HG03571 (cell line): Measurements from ENCODE around the gene LDLRAD4.

Experiments used
- ATAC-seq: cut with Tn5 transposase; IDR thresholded peaks from one replicate; pipeline ENCODE4 v1.9.1; 2021; ENCODE audit not compliant: unreplicated experiment

Gene LDLRAD4

GRCh38 chr18:13366962-13367892 is 148.7 kb downstream of the LDLRAD4 start:
- no peak for ATAC-seq

GRCh38 chr18:13368080-13368813 is 149.7 kb downstream of the LDLRAD4 start:
- ATAC-seq, result no peak

- ATAC-seq, result no peak
These were observed 150.8 kb downstream of the LDLRAD4 start for GRCh38 chr18:13369353-13369752.

GRCh38 chr18:13369756-13370510 is 151.4 kb downstream of the LDLRAD4 start:
- ATAC-seq, result no peak

GRCh38 chr18:13370995-13371625 is 152.6 kb downstream of the LDLRAD4 start:
- no peak for ATAC-seq

GRCh38 chr18:13371689-13372418 is 153.3 kb downstream of the LDLRAD4 start:
- no peak for ATAC-seq

- no peak for ATAC-seq
These were observed 154.0 kb downstream of the LDLRAD4 start for GRCh38 chr18:13372531-13372951.

GRCh38 chr18:13374096-13374467 is 155.5 kb downstream of the LDLRAD4 start:
- ATAC-seq, result no peak

- no peak for ATAC-seq
These were observed 156.1 kb downstream of the LDLRAD4 start for GRCh38 chr18:13374468-13375301.

GRCh38 chr18:13375302-13376255 is 157.0 kb downstream of the LDLRAD4 start:
- ATAC-seq, result peak; percentile 80

GRCh38 chr18:13376298-13376840 is 157.8 kb downstream of the LDLRAD4 start:
- ATAC-seq, result no peak

GRCh38 chr18:13376841-13377351 is 158.3 kb downstream of the LDLRAD4 start:
- no peak for ATAC-seq

- no peak for ATAC-seq
These were observed 158.9 kb downstream of the LDLRAD4 start for GRCh38 chr18:13377496-13377895.

GRCh38 chr18:13378150-13378549 is 159.6 kb downstream of the LDLRAD4 start:
- ATAC-seq, result no peak

- ATAC-seq, result no peak
These were observed 160.7 kb downstream of the LDLRAD4 start for GRCh38 chr18:13379062-13379865.

- ATAC-seq, result no peak
These were observed 161.6 kb downstream of the LDLRAD4 start for GRCh38 chr18:13379930-13380690.
